Breast epithelium (tissue), 3 donors: ENCODE measurements around the gene GEN1.

ENCODE experiments used
- CTCF ChIP-seq, 3 donors: fragments of 450-650 bp; IDR thresholded peaks; one replicate each; pipeline ENCODE4 v1.5.1; 2016 to 2017; ENCODE audit warnings: antibody characterized with exemption in 3 of 3, mild to moderate bottlenecking in 3 of 3, moderate library complexity in 3 of 3
- POLR2A ChIP-seq: fragments of 450-650 bp; IDR thresholded peaks from one replicate; pipeline ENCODE4 v1.6.1; 2016; ENCODE audit warnings: antibody characterized with exemption, mild to moderate bottlenecking, moderate library complexity

DNA sequence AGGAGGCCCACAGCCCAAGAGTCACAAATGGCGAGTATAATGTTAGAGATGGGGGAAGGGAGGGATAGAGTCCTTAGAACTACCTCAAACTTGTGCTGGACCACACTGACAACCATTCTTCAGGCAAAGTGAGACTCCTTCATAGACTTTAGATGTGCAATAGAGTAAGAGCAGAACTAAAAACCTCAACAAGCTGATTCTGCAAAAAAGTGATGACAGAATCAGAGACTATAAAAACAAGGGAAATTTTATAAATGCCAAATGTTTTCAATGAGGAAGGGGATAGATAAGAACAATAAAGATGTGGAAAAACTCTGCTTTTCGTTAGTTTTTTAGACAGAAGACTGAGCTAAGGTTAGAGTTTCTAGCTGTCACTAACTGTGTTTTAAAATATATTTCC is 18.1 kb upstream of the GEN1 start:
- no peak for TF ChIP-seq CTCF (IDR thresholded peaks at IDR 0.05)
- no peak for TF ChIP-seq POLR2A
